ENCODE results near the gene ADORA2B.
"Not testable (repeated sequence)": the region's sequence is repeated elsewhere in the genome, so short reads cannot be mapped to it uniquely, and the experiment has no call there.

The ADORA2B gene

DNA sequence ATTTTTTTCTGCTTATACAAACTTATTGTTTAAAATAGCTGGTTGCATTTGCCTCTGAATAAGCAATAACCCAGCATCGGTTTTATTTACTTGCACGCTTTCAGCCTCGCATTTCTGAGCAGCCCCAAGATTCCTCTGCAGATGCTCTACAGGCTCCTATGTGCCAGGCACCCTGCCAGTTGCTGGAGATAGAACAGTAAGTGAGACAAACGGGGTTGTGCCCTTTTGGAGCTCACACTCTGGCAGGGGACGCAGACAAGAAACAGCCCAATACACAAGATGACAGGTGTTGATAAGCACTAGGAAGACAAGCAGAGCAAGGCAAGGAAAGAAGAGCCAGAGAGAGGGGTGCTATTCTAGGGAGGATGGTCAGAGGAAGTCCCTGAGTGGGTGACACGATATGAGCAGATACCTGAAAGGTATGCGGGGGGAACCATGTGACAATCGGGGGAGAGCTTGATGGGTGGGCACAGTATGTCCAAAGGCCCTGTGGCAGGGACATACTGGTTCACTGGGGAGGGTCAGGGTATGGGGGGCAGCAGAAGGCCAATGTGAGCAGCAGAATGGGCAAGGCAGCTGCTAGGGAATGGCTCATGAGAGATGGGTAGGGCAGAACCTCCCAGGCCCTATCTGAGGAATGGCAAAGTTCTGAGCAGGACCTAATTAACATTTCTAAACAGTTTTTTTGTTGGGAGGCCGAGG lies 18.7 kb upstream of the ADORA2B start:
- DNase-seq = no peak

- no peak for DNase-seq
Observed at GRCh38 chr17:15928286-15928785, 16.6 kb upstream of the ADORA2B start.

- DNase-seq = no peak
Observed at GRCh38 chr17:15929941-15930340, 15.0 kb upstream of the ADORA2B start.

- DNase-seq = no peak
Observed at GRCh38 chr17:15930426-15930825, 14.5 kb upstream of the ADORA2B start.

GRCh38 chr17:15931394-15931793 lies 13.5 kb upstream of the ADORA2B start:
- no peak for DNase-seq

- no peak for DNase-seq
Observed at GRCh38 chr17:15934866-15935265, 10.1 kb upstream of the ADORA2B start.

DNA sequence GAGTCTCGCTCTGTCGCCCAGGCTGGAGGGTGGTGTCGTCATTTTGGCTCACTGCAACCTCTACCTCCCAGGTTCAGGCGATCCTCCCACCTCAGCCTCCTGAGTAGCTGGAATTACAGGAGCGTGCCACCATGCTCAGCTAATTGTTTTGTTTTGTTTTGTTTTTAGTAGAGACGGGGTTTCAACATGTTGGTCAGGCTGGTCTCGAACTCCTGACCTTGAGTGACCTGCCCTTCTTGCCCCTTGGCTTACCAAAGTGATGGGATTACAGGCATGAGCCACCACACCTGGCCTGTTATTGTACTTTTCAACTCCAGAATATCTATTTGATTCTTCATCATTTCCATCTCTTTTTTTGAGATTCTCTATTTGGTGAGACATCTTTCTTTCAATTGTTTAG lies 9.0 kb upstream of the ADORA2B start:
- DNase-seq = no peak

GRCh38 chr17:15936481-15936880 lies 8.4 kb upstream of the ADORA2B start:
- DNase-seq = not testable (repeated sequence)

DNA sequence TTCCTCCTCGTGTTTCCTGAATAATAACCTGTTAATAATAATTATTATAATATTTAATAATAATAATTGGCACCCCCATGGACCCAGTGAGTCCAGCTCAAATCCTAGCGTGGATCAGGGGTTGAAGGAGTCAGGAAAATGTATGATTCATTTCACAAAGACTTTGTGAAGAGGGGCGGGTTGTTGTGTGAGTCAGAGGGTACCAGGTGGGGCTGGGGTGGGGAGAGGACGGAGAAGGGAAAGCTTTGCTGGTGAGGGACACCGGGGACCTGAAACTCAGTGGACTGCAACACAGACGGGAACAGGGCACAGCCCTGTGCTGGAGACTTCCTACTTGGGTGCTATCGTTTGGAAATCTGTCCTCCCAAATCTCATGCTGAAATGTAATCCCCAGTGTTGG lies 3.1 kb upstream of the ADORA2B start:
- DNase-seq = no peak

DNA sequence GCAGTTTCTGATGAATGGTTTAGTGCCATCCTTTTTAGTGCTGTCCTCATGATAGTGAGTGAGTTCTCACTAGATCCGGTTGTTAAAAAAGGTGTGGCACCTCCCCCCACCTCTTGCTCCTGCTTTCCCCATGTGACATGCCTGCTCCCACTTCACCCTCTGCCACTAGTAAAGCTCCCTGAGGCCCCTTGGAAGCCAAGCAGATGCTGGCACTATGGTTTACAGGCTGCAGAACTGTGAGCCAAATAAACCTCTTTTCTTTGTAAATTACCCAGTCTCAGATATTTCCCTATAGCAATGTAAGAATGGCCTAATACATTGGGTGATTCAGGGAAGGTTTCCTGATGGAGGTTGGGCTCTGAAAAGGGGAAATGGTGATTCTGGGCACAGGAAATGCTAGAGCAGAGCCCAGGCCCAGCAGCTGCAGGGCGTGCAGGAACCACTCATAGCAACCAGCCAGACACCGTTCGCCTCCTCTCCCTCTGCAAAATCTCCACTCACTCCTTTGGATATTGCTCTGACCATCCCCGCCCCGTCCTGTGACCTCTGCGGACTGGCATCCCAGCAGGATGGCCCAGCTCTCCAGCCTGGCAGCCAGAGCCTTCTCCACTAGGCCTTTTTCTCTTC lies 2.6 kb upstream of the ADORA2B start:
- DNase-seq = peak; percentile 32

- no peak for DNase-seq
Observed at GRCh38 chr17:15943971-15944758, 765 bp upstream of the ADORA2B start.

GRCh38 chr17:15945527-15946191 lies 729 bp downstream of the ADORA2B start:
- DNase-seq = peak; percentile 21

DNA sequence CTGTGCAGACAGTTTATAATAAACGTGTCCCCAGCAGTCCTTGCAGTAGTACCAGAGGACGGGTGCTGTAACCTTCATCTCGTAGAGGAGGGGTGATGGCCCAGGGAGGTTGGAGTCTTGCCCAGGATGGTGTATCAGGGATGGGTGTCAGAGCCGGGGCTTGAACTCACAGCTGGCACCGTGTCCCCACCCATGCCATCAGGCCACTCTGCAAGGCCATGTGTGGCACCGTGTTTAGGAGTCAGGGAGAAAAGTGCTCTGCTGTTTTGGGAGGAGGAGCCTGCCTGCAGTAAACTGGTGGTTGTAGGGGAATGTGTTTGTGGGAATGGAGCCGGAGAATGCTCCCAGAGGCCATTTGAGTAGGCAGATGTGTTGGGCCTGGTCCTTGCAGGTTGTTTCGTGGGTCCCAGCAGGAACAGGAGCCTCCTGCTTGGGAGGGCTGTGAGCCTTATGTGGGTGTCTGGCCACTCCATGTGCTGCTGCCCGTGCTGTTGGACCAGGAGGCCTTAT lies 1.7 kb downstream of the ADORA2B start:
- no peak for DNase-seq

- no peak for DNase-seq
Observed at GRCh38 chr17:15947271-15947670, 2.3 kb downstream of the ADORA2B start.

GRCh38 chr17:15947976-15948752 lies 3.2 kb downstream of the ADORA2B start:
- no peak for DNase-seq

- DNase-seq = no peak
Observed at GRCh38 chr17:15951368-15952047, 6.6 kb downstream of the ADORA2B start.

DNA sequence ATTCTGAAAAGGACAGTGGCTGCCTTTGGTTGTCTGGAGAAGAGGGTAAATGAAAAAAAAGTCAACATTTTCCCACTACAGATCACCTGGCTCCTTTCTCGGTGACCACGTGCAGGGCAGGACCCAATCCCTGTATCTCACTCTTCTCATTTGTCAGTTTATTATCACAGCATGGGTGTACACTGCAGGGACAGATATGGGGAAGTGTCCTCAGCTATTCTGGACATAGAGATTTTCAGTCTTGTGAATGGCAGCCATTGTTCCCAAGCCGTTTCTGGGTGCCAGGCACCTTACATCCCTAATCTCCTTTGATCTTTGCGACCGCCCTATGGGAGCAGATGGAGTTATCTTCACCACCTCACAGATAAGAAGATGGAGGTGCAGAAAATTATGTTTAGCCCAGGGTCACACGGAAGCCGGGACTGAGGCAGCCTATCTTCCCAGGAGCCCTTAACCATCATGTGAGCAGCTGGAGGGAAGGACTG lies 7.2 kb downstream of the ADORA2B start:
- no peak for DNase-seq

DNA sequence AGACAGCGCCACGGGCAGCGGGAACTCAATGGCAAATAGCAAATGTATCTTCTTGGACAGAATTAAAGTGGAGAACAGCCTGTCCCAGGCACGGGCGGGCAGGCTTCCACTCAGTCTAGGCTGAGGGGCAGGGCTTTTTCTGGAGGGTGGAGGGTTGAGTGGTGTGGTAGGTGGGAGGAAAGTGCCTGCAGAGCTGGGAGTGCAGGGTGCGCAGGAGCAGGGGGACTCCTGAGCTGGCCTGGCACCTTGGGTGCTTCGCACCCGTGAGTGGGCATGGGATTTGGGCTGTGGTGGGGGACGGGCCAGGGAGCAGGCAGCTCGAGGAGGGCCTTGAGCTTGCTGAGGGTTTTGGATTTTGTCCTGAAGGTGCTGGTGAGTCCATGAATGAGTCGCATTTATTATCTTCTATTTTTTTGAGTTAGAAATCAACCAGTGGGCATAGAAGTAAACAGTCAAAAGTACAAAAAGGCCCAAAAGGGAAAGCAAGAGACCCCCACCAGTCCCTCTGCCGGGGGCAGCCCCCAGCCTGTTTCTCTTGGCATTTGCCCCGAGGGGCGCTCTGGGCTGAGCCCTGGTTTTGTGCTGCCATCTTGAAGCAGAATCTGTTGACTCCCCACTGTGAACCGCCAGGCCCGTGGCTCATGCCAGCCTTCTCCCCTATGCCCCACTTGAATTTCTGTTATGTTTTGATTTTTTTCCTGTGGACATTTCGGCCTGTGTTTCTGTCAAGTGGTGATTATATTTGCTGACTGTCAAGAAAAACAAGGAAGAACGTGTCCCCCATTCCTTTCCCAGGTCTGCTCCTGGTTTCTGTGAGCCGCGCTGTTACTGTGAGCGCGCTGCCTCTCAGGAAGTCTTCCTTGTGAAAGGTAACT lies 8.2 kb downstream of the ADORA2B start:
- no peak for DNase-seq

DNA sequence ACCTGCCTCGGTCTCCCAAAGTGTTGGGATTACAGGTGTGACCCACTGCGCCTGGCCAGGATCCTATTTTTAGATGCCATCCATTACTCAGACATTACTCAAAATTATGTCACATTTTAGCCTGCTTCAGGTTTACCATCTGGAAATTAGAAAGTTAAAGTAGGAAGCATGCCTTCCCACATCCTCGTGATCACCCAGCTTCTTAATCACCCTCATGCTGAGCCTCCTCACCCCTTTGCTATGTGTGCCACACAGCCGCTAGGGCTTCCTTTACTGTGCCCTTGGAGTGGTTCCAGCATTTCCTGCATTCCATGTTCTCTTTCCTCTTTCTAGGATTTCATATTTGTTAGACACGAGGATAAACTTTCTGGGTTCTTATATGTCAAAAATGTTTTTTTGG lies 9.3 kb downstream of the ADORA2B start:
- no peak for DNase-seq

DNA sequence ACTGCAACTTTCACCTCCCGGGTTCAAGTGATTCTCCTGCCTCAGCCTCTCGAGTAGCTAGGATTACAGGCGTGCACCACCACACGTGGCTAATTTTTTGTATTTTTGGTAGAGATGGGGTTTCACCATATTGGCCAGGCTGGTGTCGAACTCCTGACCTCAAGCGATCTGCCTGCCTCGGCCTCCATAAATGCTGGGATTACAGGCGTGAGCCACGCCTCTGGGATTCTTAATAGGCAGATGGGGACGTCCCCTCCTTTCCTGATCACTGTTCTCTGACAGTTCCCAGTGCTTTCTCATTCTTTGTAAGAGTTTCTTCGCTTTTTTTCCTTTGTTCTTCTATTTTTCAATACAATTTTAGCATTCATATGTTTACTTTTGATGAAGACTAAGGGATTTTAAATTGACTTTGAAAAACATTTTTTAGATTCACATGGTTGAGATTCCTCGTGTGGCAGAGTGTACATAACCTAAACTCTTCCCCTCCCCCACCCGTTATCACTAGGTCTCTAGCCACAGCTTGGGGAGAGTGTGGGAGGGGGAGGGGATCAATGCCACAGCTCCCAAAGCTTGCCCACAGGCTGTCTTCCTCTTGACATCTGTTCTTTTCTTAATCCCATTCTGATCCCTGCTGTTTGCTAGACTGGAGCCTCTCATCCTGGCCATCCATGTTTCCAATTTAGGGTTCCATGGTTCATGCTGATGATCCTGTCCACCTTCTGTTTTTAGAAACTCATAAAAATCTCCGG lies 11.0 kb downstream of the ADORA2B start:
- no peak for DNase-seq

All from CD4-positive, alpha-beta T cell treated with Interferon gamma for 1 hour (primary cell).